Measurements from ENCODE around the gene MRPL47. TPM values are rescaled to one million over a fixed set of nuclear protein-coding genes. Genes with fewer than 3 reads are reported as not detected.

MRPL47 gene
- total and polyA plus RNA-seq, 9 of the 15 experiments (the other 6 are each of a cell fraction or from before 2014, with no cell fraction given) = 101 to 437 (median 141) TPM

- peak in 1 of 3 experiments; percentile 44; a peak in 1 of 6 replicates for TF ChIP-seq ZBTB11 (CRISPR knock-in tag; IDR thresholded peaks at IDR 0.05)
- 0 out of 2 replicates have a peak, but pooled peaks have one; percentile 53 for TF ChIP-seq TARDBP (IDR thresholded peaks at IDR 0.05)
- TF ChIP-seq ZBTB34 (CRISPR knock-in tag; IDR thresholded peaks at IDR 0.05) = no peak
- TF ChIP-seq FOXA3 (CRISPR knock-in tag; conservative IDR thresholded peaks at IDR 0.05 in 1 of 2, IDR thresholded peaks at IDR 0.05 in 1 of 2) = peak in 1 of 2 experiments; percentile 46; a peak in 1 of 4 replicates
- 0 out of 2 replicates have a peak, but pooled peaks have one; percentile 9 for TF ChIP-seq HSF4 (CRISPR knock-in tag; IDR thresholded peaks at IDR 0.05; ENCODE audit: borderline replicate concordance)
- no peak for TF ChIP-seq ZNF561 (CRISPR knock-in tag; conservative IDR thresholded peaks at IDR 0.05)
- TF ChIP-seq BACH1 (tag; IDR thresholded peaks at IDR 0.05) = 0 out of 2 replicates have a peak, but pooled peaks have one; percentile 50
- peak; percentile 93; the same call in 1 of the 2 replicates for TF ChIP-seq ZBTB1 (CRISPR knock-in tag; IDR thresholded peaks at IDR 0.05; ENCODE audit: borderline replicate concordance, low read depth)
- peak; percentile 71 for TF ChIP-seq NFYB (IDR thresholded peaks at IDR 0.05; ENCODE audit: extremely low read depth, insufficient read length)
- 0 out of 2 replicates have a peak, but pooled peaks have one; percentile 56 for TF ChIP-seq ZHX1 (conservative IDR thresholded peaks at IDR 0.05; ENCODE audit: low read length)
Observed at GRCh38 chr3:179604321-179605078, at the start of gene MRPL47, which contains the start of gene NDUFB5 (continued).
